ENCODE results near the gene MYL6B. TPM values are rescaled to one million over a fixed set of nuclear protein-coding genes. Genes with fewer than 3 reads are reported as not detected.

Gene MYL6B
- total RNA-seq, 1 donor from 2014 or later = 40.8 TPM

DNA sequence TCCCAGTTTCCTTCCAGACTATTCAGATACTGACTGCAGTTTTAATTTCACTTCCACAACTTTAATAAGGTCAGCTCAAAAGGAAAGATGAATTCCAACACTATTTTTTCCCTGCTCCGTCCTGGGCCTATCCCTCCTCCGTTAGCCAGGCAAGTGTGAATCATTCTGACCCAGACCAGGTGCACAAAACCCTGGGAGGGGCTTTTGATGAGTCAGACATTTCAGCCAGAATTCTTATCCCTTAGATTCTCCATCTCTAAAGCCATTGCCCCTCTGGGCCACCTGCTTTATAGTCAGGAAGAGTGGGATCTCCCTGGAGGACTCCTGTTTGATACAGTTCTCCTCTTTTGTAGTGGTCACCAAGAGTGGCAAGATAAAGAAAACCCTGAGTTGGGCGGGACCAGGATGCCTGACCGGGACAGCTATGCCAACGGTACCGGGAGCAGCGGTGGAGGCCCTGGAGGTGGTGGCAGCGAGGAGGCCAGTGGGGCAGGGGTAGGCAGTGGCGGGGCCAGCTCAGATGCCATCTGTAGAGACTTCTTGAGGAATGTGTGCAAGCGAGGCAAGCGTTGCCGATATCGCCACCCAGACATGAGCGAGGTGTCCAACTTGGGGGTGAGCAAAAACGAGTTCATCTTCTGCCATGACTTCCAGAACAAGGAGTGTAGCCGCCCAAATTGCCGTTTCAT lies 32.1 kb upstream of the MYL6B start:
- Histone ChIP-seq H3K4me1 (peaks cover 15% of the 10 kb centered on the region), H3K27ac (peak overlapping the region; percentile 95), H3K9me3 (no peaks in the 10 kb centered on the region), H3K36me3 (peaks cover 0 to 13% of the 10 kb centered on the region in 2 donors), H3K4me3 (no peak overlapping the region), H3K27me3 (no peaks in the 10 kb centered on the region)
- TF ChIP-seq POLR2AphosphoS5 (IDR thresholded peaks at IDR 0.05; ENCODE audit: insufficient read depth in 1 of 2, low read depth in 1 of 2) = no peak
- TF ChIP-seq, protein P1, sequence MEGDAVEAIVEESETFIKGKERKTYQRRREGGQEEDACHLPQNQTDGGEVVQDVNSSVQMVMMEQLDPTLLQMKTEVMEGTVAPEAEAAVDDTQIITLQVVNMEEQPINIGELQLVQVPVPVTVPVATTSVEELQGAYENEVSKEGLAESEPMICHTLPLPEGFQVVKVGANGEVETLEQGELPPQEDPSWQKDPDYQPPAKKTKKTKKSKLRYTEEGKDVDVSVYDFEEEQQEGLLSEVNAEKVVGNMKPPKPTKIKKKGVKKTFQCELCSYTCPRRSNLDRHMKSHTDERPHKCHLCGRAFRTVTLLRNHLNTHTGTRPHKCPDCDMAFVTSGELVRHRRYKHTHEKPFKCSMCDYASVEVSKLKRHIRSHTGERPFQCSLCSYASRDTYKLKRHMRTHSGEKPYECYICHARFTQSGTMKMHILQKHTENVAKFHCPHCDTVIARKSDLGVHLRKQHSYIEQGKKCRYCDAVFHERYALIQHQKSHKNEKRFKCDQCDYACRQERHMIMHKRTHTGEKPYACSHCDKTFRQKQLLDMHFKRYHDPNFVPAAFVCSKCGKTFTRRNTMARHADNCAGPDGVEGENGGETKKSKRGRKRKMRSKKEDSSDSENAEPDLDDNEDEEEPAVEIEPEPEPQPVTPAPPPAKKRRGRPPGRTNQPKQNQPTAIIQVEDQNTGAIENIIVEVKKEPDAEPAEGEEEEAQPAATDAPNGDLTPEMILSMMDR (IDR thresholded peaks at IDR 0.05) = no peak
- TF ChIP-seq POLR2A (IDR thresholded peaks at IDR 0.05) = no peak
- no peak for DNase-seq (ENCODE audit: extremely low spot score in 2 of 2)
- intact Hi-C loops (cut with DNase I) = loop anchor here (5.0 to 10.0 kb wide), 2 partner anchors 42 to 104 kb away; partner anchors contain the start of genes NABP2 and RNF41

DNA sequence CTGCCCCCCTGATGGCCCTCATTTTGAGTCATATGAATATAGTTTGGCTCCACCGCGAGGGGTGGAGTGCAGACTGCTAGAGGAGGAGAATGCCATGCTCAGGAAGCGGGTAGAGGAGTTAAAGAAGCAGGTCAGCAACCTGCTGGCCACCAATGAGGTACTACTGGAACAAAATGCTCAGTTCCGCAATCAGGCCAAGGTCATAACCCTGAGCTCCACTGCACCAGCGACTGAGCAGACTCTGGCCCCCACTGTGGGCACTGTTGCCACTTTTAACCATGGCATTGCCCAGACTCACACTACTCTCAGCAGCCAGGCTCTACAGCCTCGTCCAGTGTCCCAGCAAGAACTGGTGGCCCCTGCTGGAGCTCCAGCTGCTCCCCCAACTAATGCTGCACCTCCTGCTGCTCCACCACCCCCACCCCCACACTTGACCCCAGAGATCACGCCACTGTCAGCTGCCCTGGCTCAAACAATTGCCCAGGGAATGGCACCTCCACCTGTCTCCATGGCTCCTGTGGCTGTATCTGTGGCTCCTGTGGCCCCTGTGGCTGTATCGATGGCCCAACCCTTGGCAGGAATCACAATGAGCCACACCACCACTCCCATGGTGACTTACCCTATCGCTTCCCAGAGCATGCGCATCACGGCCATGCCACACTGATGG lies 31.1 kb upstream of the MYL6B start:
- H3K9me3 ChIP-seq = no peaks in the 10 kb centered on the region
- peaks cover 22% of the 10 kb centered on the region for H3K4me1 ChIP-seq
- DNase-seq (ENCODE audit: extremely low spot score in 2 of 2) = no peak
- H3K4me3 ChIP-seq = no peak overlapping the region
- TF ChIP-seq POLR2AphosphoS5 (IDR thresholded peaks at IDR 0.05; ENCODE audit: insufficient read depth in 1 of 2, low read depth in 1 of 2) (no peak), POLR2A (IDR thresholded peaks at IDR 0.05) (no peak)
- TF ChIP-seq, protein P1 (IDR thresholded peaks at IDR 0.05) = no peak
- H3K27ac ChIP-seq = peak overlapping the region; percentile 95
- intact Hi-C loops (cut with DNase I) = loop anchor here (5.0 to 10.0 kb wide), 2 partner anchors 41 to 103 kb away; partner anchors contain the start of genes NABP2 and RNF41
- peaks cover 0 to 13% of the 10 kb centered on the region in 2 donors for H3K36me3 ChIP-seq
- H3K27me3 ChIP-seq = no peaks in the 10 kb centered on the region

DNA sequence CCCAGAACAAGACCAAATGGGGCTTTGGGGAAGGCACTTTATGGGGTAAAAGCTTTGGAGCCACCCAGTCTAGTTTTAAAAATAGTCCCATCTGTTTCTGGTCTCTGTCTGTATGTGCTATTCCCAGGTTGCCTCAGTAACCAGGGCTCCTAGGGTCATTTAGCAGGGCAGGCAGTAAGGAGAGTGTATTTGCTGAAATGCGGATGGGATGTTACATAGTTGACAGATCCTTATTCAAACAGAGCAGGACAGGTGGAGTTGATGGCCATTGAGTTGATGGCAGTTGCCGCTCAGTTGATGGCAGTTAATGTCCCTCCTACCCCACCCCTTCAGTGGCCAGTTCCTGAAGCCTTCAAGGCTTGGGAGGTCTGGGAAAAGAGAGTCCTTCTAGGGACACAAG lies 29.8 kb upstream of the MYL6B start:
- Histone ChIP-seq H3K27me3 (no peaks in the 10 kb centered on the region), H3K27ac (no peak overlapping the region), H3K36me3 (peaks cover 0 to 13% of the 10 kb centered on the region in 2 donors), H3K9me3 (no peaks in the 10 kb centered on the region), H3K4me1 (peaks cover 34% of the 10 kb centered on the region), H3K4me3 (no peak overlapping the region)
- TF ChIP-seq POLR2A (IDR thresholded peaks at IDR 0.05) (no peak), POLR2AphosphoS5 (IDR thresholded peaks at IDR 0.05; ENCODE audit: insufficient read depth in 1 of 2, low read depth in 1 of 2) (no peak)
- TF ChIP-seq, protein P1 (IDR thresholded peaks at IDR 0.05) = no peak
- intact Hi-C loops (cut with DNase I) = loop anchor here (5.0 to 10.0 kb wide), 2 partner anchors 40 to 102 kb away; partner anchors contain the start of genes NABP2 and RNF41
- DNase-seq (ENCODE audit: extremely low spot score in 2 of 2) = no peak

DNA sequence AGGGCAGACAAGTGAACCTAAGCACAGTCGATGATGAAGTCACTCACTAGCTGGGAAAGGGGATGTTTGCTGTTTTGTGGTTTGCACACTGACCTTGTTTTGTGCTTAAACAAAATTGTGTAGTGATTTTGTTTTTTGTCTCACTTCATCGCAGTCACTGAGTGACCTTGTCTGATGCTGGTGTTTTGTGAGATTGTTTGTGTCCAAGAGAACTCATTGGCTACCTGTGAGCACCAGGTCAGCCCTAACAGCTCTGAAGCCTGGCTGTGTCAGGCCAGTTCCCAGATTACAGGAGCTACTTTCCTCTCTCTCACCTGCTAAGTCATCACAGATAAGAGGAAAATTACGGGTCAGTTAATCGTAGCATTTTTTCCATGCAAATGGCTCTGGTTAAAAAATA lies 28.3 kb upstream of the MYL6B start:
- no peaks in the 10 kb centered on the region for H3K9me3 ChIP-seq
- intact Hi-C loops (cut with DNase I) = loop anchor here (5.0 to 10.0 kb wide), 2 partner anchors 38 to 101 kb away; partner anchors contain the start of genes NABP2 and RNF41
- H3K27me3 ChIP-seq = no peaks in the 10 kb centered on the region
- peaks cover 27% of the 10 kb centered on the region for H3K4me1 ChIP-seq
- no peak overlapping the region for H3K27ac ChIP-seq
- DNase-seq (ENCODE audit: extremely low spot score in 2 of 2) = no peak
- no peak overlapping the region for H3K4me3 ChIP-seq
- peaks cover 0 to 13% of the 10 kb centered on the region in 2 donors for H3K36me3 ChIP-seq
- TF ChIP-seq POLR2AphosphoS5 (IDR thresholded peaks at IDR 0.05; ENCODE audit: insufficient read depth in 1 of 2, low read depth in 1 of 2) (no peak), POLR2A (IDR thresholded peaks at IDR 0.05) (no peak)
- TF ChIP-seq, protein P1 (IDR thresholded peaks at IDR 0.05) = no peak

All from vagina (tissue), 2 donors.